Measurements from ENCODE around the gene OMP.

OMP gene

GRCh38 chr11:77136074-77136473 is 33.4 kb downstream of the OMP start:
- no peak for TF ChIP-seq CTCF (IDR thresholded peaks at IDR 0.05; ENCODE audit: borderline replicate concordance, insufficient read depth, low read depth, low read length)
- no peak overlapping the region for H3K4me3 ChIP-seq (ENCODE audit: low read depth, low read length)

GRCh38 chr11:77136784-77137420 is 34.3 kb downstream of the OMP start:
- no peak for TF ChIP-seq CTCF (IDR thresholded peaks at IDR 0.05; ENCODE audit: borderline replicate concordance, insufficient read depth, low read depth, low read length)
- no peak overlapping the region for H3K4me3 ChIP-seq (ENCODE audit: low read depth, low read length)

- TF ChIP-seq CTCF (IDR thresholded peaks at IDR 0.05; ENCODE audit: borderline replicate concordance, insufficient read depth, low read depth, low read length) = no peak
- H3K4me3 ChIP-seq (ENCODE audit: low read depth, low read length) = no peak overlapping the region
These were observed 34.8 kb downstream of the OMP start for GRCh38 chr11:77137421-77137820.

GRCh38 chr11:77138106-77138649 is 35.5 kb downstream of the OMP start:
- no peak overlapping the region for H3K4me3 ChIP-seq (ENCODE audit: low read depth, low read length)
- no peak for TF ChIP-seq CTCF (IDR thresholded peaks at IDR 0.05; ENCODE audit: borderline replicate concordance, insufficient read depth, low read depth, low read length)

GRCh38 chr11:77139201-77139600 is 36.6 kb downstream of the OMP start:
- no peak overlapping the region for H3K4me3 ChIP-seq (ENCODE audit: low read depth, low read length)
- TF ChIP-seq CTCF (IDR thresholded peaks at IDR 0.05; ENCODE audit: borderline replicate concordance, insufficient read depth, low read depth, low read length) = no peak

- H3K4me3 ChIP-seq (ENCODE audit: low read depth, low read length) = no peak overlapping the region
- TF ChIP-seq CTCF (IDR thresholded peaks at IDR 0.05; ENCODE audit: borderline replicate concordance, insufficient read depth, low read depth, low read length) = no peak
These were observed 37.7 kb downstream of the OMP start for GRCh38 chr11:77140231-77140851.

GRCh38 chr11:77141034-77141433 is 38.4 kb downstream of the OMP start:
- H3K4me3 ChIP-seq (ENCODE audit: low read depth, low read length) = no peak overlapping the region
- no peak for TF ChIP-seq CTCF (IDR thresholded peaks at IDR 0.05; ENCODE audit: borderline replicate concordance, insufficient read depth, low read depth, low read length)
